Measurements from ENCODE around the gene CRNN. TPM values are rescaled to one million over a fixed set of nuclear protein-coding genes. Genes with fewer than 3 reads are reported as not detected.

Gene CRNN
- polyA plus RNA-seq, 1 donor from 2014 or later: not detected

DNA sequence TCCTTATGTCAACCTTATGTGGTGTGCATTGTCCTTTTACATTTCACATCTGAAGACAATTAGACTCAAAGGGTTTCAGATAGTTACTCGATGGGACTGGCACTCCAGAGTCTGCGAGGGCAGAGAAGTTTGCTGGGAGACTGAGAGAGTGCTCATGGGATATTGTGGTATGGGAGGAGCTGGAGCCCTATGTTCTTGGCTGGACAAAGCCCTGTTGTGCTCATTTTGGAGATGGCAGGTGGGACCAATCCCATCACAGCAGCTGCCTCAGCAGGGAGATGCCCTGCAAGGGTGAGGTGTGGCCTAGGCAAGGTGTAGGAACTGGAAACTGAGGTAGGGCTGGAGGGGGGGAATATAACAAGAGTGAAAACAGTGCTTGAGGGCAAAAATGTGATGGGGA, 43.5 kb upstream of the CRNN start:
- Histone ChIP-seq H2AFZ (ENCODE audit: low read depth, low read length) (no peak overlapping the region), H3K9me2 (ENCODE audit: insufficient read depth, low read length) (no peaks in the 10 kb centered on the region), H3K79me2 (replicated peaks; ENCODE audit: insufficient read depth, low read length) (no peaks in the 10 kb centered on the region), H4K20me1 (ENCODE audit: insufficient read depth) (no peaks in the 10 kb centered on the region), H3K9ac (ENCODE audit: low read length) (no peak overlapping the region), H3K4me2 (ENCODE audit: low read length) (no peak overlapping the region), H3F3A (ENCODE audit: insufficient read depth, low read length, poor library complexity, severe bottlenecking) (no peaks in the 10 kb centered on the region), H3K36me3 (ENCODE audit: insufficient read depth, low read length) (no peaks in the 10 kb centered on the region), H3K9me3 (ENCODE audit: low read length) (no peaks in the 10 kb centered on the region), H3K27ac (ENCODE audit: low read length) (no peak overlapping the region), H3K4me3 (ENCODE audit: low read length) (no peak overlapping the region), H3K27me3 (ENCODE audit: insufficient read depth, low read depth, low read length) (no peaks in the 10 kb centered on the region)
- TF ChIP-seq EZH2 (IDR thresholded peaks at IDR 0.05; ENCODE audit: borderline replicate concordance, insufficient read depth, low read length, poor library complexity, severe bottlenecking): no peak
- no peak for TF ChIP-seq SMC3 (conservative IDR thresholded peaks at IDR 0.05; ENCODE audit: poor library complexity)
- TF ChIP-seq MXI1 (conservative IDR thresholded peaks at IDR 0.05; ENCODE audit: poor library complexity, severe bottlenecking): no peak
- TF ChIP-seq EP300 (conservative IDR thresholded peaks at IDR 0.05; ENCODE audit: poor library complexity, severe bottlenecking): no peak
- TF ChIP-seq, protein P1, sequence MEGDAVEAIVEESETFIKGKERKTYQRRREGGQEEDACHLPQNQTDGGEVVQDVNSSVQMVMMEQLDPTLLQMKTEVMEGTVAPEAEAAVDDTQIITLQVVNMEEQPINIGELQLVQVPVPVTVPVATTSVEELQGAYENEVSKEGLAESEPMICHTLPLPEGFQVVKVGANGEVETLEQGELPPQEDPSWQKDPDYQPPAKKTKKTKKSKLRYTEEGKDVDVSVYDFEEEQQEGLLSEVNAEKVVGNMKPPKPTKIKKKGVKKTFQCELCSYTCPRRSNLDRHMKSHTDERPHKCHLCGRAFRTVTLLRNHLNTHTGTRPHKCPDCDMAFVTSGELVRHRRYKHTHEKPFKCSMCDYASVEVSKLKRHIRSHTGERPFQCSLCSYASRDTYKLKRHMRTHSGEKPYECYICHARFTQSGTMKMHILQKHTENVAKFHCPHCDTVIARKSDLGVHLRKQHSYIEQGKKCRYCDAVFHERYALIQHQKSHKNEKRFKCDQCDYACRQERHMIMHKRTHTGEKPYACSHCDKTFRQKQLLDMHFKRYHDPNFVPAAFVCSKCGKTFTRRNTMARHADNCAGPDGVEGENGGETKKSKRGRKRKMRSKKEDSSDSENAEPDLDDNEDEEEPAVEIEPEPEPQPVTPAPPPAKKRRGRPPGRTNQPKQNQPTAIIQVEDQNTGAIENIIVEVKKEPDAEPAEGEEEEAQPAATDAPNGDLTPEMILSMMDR (IDR thresholded peaks at IDR 0.05; ENCODE audit: poor library complexity, severe bottlenecking): no peak
- TF ChIP-seq RAD21 (conservative IDR thresholded peaks at IDR 0.05): no peak
- TF ChIP-seq REST (IDR thresholded peaks at IDR 0.05; ENCODE audit: borderline replicate concordance): no peak
- TF ChIP-seq POLR2AphosphoS5 (IDR thresholded peaks at IDR 0.05): no peak
- no peak for TF ChIP-seq TAF1 (IDR thresholded peaks at IDR 0.05; ENCODE audit: low read depth)

DNA sequence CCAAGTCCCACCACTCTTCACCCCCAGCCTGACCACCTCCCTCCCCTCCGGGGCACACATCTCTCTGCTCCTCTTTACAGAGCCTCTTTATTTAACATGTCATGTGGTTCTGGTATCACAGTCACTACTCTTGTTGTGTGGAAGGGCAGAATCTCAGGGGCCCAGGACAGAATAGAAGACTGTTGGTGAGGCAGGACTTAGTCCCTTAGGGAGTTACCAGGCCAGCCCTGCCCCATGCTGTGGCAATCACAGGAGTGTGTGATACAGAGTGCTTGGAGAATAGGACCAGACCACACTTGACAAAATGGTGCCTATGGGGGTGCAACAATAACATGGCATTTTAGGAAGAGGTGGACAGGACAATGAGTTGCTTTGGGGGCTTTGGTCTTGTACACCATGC, 43.0 kb upstream of the CRNN start:
- Histone ChIP-seq H3K9me3 (ENCODE audit: low read length) (no peaks in the 10 kb centered on the region), H2AFZ (ENCODE audit: low read depth, low read length) (no peak overlapping the region), H3K9me2 (ENCODE audit: insufficient read depth, low read length) (no peaks in the 10 kb centered on the region)

More for the DNA sequence above, 43.0 kb upstream of the CRNN start:
- Histone ChIP-seq H3K27ac (ENCODE audit: low read length) (no peak overlapping the region), H3K4me2 (ENCODE audit: low read length) (no peak overlapping the region), H4K20me1 (ENCODE audit: insufficient read depth) (no peaks in the 10 kb centered on the region), H3K4me3 (ENCODE audit: low read length) (no peak overlapping the region), H3F3A (ENCODE audit: insufficient read depth, low read length, poor library complexity, severe bottlenecking) (no peaks in the 10 kb centered on the region), H3K9ac (ENCODE audit: low read length) (no peak overlapping the region), H3K79me2 (replicated peaks; ENCODE audit: insufficient read depth, low read length) (no peaks in the 10 kb centered on the region), H3K27me3 (ENCODE audit: insufficient read depth, low read depth, low read length) (no peaks in the 10 kb centered on the region), H3K36me3 (ENCODE audit: insufficient read depth, low read length) (no peaks in the 10 kb centered on the region)
- TF ChIP-seq TAF1 (IDR thresholded peaks at IDR 0.05; ENCODE audit: low read depth): no peak
- no peak for TF ChIP-seq RAD21 (conservative IDR thresholded peaks at IDR 0.05)
- no peak for TF ChIP-seq EP300 (conservative IDR thresholded peaks at IDR 0.05; ENCODE audit: poor library complexity, severe bottlenecking)
- no peak for TF ChIP-seq EZH2 (IDR thresholded peaks at IDR 0.05; ENCODE audit: borderline replicate concordance, insufficient read depth, low read length, poor library complexity, severe bottlenecking)
- TF ChIP-seq, protein P1 (IDR thresholded peaks at IDR 0.05; ENCODE audit: poor library complexity, severe bottlenecking): no peak
- TF ChIP-seq POLR2AphosphoS5 (IDR thresholded peaks at IDR 0.05): no peak
- no peak for TF ChIP-seq REST (IDR thresholded peaks at IDR 0.05; ENCODE audit: borderline replicate concordance)
- TF ChIP-seq SMC3 (conservative IDR thresholded peaks at IDR 0.05; ENCODE audit: poor library complexity): no peak

Measured in neural cell (in vitro differentiated cells).